Bronchial epithelial cell (primary cell): ENCODE measurements around the gene WNT7B. TPM values are rescaled to one million over a fixed set of nuclear protein-coding genes. Genes with fewer than 3 reads are reported as not detected.

ENCODE experiments used
- DNase-seq: peaks from one replicate; pipeline ENCODE4 v3.0.0-alpha.2; 2010; ENCODE audit warnings: low read depth
- FAIRE-seq: peaks from 2 replicates; lab custom pipeline; 2011; peaks lifted over from hg19 to GRCh38; lab: Jason Lieb, UNC
- H3K27me3 ChIP-seq: 2 replicates; pipeline ENCODE4 v1.5.1; 2011; ENCODE audit warnings: low read length; ENCODE audit not compliant: control insufficient read depth, insufficient read depth
- H3K36me3 ChIP-seq: 2 replicates; pipeline ENCODE4 v1.5.1; 2011; ENCODE audit warnings: low read length; ENCODE audit not compliant: control insufficient read depth, insufficient read depth
- H3K4me3 ChIP-seq: 2 replicates; pipeline ENCODE4 v1.5.1; 2011; ENCODE audit warnings: mild to moderate bottlenecking, low read depth, low read length, control low read depth
- CTCF ChIP-seq: IDR thresholded peaks from 2 replicates; pipeline ENCODE4 v1.5.1; 2011; ENCODE audit warnings: mild to moderate bottlenecking, moderate library complexity, low read length, control low read depth, inconsistent platforms; ENCODE audit not compliant: insufficient read depth, severe bottlenecking
- total RNA-seq: library from RNA; depleted of rRNA; stranded (reverse); fragments of >200 nt; gene quantifications from 2 replicates; pipeline ENCODE4 v1.2.1, GENCODE V29; 2014

The WNT7B gene
- total RNA-seq, 1 donor from 2014 or later: 18.2 TPM

GRCh38 chr22:45917146-45917545 lies 59.8 kb downstream of the WNT7B start:
- H3K4me3 ChIP-seq: no peak overlapping the region
- H3K36me3 ChIP-seq: peaks cover 1% of the 10 kb centered on the region
- FAIRE-seq: no peak
- TF ChIP-seq CTCF: no peak
- DNase-seq: no peak
- H3K27me3 ChIP-seq: no peaks in the 10 kb centered on the region

- Histone ChIP-seq H3K4me3 (no peak overlapping the region), H3K36me3 (no peaks in the 10 kb centered on the region), H3K27me3 (no peaks in the 10 kb centered on the region)
- FAIRE-seq (no peak), DNase-seq (no peak)
- no peak for TF ChIP-seq CTCF
Observed at GRCh38 chr22:45916515-45916914, 60.4 kb downstream of the WNT7B start.

- DNase-seq (no peak), FAIRE-seq (no peak)
- no peak for TF ChIP-seq CTCF
- no peak overlapping the region for H3K4me3 ChIP-seq
- H3K36me3 ChIP-seq: no peaks in the 10 kb centered on the region
- peaks cover under 1% of the 10 kb centered on the region for H3K27me3 ChIP-seq
Observed at GRCh38 chr22:45915841-45916240, 61.1 kb downstream of the WNT7B start.

DNA sequence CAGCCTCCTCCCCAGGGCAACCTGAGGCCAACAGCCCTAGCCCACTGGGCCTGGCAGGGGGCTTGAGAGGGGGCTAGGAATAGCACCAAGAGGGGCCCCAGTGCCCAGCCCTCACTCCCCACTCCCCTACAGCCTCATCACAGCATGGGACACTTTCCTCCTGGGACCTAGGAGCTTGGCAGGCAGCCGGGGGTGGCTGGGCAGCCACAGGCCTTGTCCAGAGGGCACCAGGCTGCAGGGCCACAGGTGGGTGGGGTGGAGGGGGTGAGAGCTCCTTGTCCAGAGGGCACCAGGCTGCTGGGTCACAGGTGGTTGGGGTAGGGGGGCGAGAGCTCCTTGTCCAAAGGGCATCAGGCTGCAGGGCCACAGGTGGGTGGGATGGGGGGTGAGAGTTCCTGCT lies 61.8 kb downstream of the WNT7B start:
- TF ChIP-seq CTCF: no peak
- Histone ChIP-seq H3K36me3 (no peaks in the 10 kb centered on the region), H3K4me3 (no peak overlapping the region), H3K27me3 (peaks cover 2% of the 10 kb centered on the region)
- no peak for DNase-seq
- FAIRE-seq: no peak

DNA sequence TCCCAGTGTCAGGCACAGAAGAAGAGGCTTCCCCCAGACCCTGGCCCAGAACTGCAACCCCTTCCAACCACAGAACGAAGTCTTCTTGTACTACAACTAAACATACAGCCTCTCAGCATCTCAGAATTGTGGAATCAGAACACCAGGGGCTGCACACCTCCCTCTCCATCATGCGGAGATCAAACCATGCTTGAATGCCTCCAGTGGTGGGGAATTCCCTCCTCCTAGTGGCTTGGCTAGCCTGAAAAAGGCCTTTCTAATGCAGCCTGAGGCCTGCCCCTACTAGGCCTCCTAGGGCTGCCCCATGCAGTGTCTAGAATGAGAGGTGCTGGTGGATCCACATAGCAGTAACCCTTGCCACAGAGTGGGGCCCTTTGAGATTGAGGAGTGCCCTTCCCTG lies 62.7 kb downstream of the WNT7B start:
- DNase-seq (no peak), FAIRE-seq (no peak)
- H3K27me3 ChIP-seq: peaks cover 2% of the 10 kb centered on the region
- TF ChIP-seq CTCF: no peak
- no peaks in the 10 kb centered on the region for H3K36me3 ChIP-seq
- no peak overlapping the region for H3K4me3 ChIP-seq

GRCh38 chr22:45912910-45913309 lies 64.1 kb downstream of the WNT7B start:
- FAIRE-seq: no peak

More at GRCh38 chr22:45912910-45913309, 64.1 kb downstream of the WNT7B start:
- Histone ChIP-seq H3K36me3 (no peaks in the 10 kb centered on the region), H3K27me3 (peaks cover 3% of the 10 kb centered on the region), H3K4me3 (no peak overlapping the region)
- DNase-seq: no peak
- no peak for TF ChIP-seq CTCF
